Tibial nerve (tissue), 4 donors: ENCODE measurements around the gene SNX15.

Experiments
- CTCF ChIP-seq, 5 experiments: fragments of 200-600 bp in 3 of 5; fragments of 450-650 bp in 2 of 5; sonication (generic) in 3 of 5; IDR thresholded peaks; one replicate each; pipeline ENCODE4 v1.5.1; 2016 to 2019; ENCODE audit warnings: antibody characterized with exemption in 5 of 5, mild to moderate bottlenecking in 3 of 5, moderate library complexity in 2 of 5
- EP300 ChIP-seq, 2 donors: sonication (generic); formaldehyde crosslinking; IDR thresholded peaks; one replicate each; pipeline ENCODE4 v1.6.1; 2017; ENCODE audit warnings: antibody characterized with exemption in 2 of 2, mild to moderate bottlenecking in 1 of 2

GRCh38 chr11:65043881-65044501, 16.8 kb downstream of the SNX15 start:
- TF ChIP-seq CTCF (IDR thresholded peaks at IDR 0.05) (no peak), EP300 (IDR thresholded peaks at IDR 0.05) (no peak)
